ENCODE results near the gene UQCR11. TPM values are rescaled to one million over a fixed set of nuclear protein-coding genes. Genes with fewer than 3 reads are reported as not detected.

UQCR11 gene
- polyA plus RNA-seq, 1 donor from 2014 or later, result 487 TPM

DNA sequence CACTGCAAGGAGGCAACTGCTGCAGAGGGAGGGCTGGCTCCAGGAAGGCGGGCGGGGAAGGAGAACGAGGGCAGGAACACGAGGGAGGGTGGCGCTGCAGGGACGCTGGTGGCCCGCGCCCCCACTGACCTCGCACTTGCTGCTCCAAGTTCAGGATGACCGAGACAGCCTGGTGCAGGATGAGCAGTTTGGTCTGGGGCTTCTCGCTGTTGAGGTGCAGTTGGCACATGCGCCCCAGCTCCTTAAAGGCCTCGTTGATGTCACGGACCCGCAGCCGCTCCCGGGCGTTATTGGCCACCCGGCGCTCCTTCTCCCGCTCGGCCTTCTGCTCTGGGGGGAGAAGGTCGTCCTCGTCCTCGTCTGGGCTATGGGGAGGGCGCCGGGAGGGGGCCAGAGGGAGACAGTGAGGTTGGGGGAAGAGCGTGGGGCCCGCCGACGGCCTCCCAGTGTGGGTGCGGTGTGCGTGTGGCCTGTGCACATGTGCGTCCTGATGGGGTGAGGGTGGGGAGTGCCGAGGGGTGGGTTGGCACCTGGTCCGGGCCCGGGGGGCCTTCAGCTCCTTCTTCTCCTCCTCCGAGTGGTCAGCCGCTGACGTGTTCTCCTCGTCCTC, 10.0 kb upstream of the UQCR11 start:
- Mint-ChIP-seq H3K27me3 (no peaks in the 10 kb centered on the region), H3K4me1 (peaks cover 14 to 23% (median 21%) of the 10 kb centered on the region in 3 donors), H3K4me3 (no peak overlapping the region), H3K27ac (no peak overlapping the region), H3K9me3 (no peaks in the 10 kb centered on the region), H3K36me3 (peaks cover 4% of the 10 kb centered on the region)

DNA sequence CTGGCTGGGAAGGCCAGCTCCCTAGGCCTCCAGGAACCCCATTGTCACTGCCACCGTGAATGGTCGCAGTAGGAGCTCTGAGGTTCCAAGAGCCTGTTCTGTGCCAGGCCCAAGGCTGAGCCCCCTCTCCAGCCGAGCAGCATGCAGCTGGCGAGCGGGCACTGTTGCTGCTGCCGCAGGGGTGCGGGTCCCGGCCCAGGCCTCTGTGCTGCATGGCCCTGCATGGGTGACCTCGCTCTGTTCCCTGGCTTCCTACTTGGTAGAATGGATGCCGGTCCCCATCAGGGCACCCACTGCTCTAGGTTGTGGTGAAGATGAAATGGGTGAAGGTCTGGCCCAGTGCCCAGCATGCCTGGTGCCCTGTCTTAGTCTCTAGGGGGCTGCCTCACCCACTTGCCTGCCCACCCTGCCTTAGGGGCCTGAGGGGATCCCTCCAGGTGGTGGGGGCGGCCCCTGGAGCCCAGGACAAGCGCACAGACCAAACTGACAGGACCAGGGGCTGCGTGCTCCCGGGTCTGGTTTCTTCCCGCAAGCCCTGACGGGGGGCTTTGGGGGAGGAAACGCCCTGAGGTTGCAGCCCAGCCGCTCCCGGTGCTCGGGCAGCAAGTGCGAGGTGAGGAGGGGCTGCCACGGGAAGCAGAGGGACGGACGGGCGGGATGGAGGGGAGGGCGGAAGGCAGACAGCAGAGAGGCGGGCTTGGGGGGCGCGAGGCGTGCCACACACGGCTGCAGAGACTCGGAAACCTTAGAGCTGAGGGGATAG, 8.7 kb upstream of the UQCR11 start:
- Mint-ChIP-seq H3K36me3 (peaks cover 4% of the 10 kb centered on the region), H3K9me3 (no peaks in the 10 kb centered on the region), H3K27ac (no peak overlapping the region)

DNA sequence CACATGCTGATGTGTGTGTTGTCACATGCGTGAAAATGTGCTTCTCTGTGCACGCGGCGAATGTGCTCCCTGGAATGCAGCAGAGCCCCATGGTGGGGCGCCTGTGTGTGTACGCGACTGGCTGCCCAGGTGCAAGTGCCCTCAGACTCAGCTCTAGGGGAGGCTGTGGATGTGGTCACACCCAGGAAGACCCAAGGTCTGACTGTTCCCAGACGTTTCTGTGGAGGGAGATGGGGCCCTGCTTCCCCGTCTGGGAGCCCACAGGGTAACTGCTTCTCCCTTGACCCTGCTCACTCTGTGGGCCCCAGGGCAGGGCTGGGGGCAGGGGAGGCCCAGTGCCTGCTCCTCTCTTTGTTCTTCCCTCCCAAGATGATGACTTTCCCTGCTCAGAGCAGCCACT, 7.9 kb upstream of the UQCR11 start:
- H3K9me3 Mint-ChIP-seq, result no peaks in the 10 kb centered on the region
- H3K4me3 Mint-ChIP-seq, result no peak overlapping the region
- peaks cover 9 to 30% (median 26%) of the 10 kb centered on the region in 3 donors for H3K4me1 Mint-ChIP-seq
- no peak overlapping the region for H3K27ac Mint-ChIP-seq
- peaks cover 4% of the 10 kb centered on the region for H3K36me3 Mint-ChIP-seq
- H3K27me3 Mint-ChIP-seq, result no peaks in the 10 kb centered on the region

More for the DNA sequence above, 8.7 kb upstream of the UQCR11 start:
- Mint-ChIP-seq H3K4me1 (peaks cover 14 to 27% (median 24%) of the 10 kb centered on the region in 3 donors), H3K27me3 (no peaks in the 10 kb centered on the region), H3K4me3 (no peak overlapping the region)

DNA sequence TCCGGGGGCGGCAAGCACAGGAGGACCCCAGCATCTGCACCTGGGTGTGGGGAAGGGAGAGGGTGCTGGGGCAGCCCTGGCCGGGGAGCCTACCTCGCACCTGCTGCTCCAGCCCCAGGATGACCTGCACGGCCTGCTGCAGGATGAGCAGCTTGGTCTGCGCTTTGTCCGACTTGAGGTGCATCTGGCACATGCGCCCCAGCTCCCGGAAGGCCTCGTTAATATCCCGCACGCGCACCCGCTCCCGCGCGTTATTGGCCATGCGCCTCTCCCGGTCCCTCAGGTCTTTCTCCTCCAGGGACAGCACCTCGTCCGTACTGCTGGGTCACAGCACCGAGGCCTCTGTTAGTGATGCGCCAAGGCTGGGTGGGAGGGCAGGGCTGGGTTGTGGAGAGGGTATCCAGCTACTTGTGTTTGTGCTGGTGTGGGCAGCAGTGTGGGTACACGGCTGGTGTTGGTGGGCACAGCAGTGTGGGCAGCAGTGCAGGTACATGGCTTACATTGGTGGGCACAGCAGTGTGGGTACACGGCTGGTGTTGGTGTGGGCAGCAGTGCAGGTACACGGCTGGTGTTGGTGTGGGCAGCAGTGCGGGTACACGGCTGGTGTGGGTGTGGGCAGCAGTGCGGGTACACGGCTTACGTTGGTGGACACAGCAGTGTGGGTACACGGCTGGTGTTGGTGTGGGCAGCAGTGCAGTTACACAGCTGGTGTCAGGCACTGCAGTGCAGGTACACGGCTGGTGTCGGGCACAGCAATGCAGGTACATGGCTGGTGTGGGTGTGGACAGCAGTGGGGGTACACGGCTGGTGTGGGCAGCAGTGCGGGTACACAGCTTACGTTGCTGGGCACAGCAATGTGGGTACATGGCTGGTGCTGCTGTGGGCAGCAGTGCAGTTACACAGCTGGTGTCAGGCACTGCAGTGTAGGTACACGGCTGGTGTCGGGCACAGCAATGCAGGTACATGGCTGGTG, 7.1 kb upstream of the UQCR11 start:
- no peaks in the 10 kb centered on the region for H3K27me3 Mint-ChIP-seq
- H3K4me3 Mint-ChIP-seq, result no peak overlapping the region
- peaks cover 7 to 28% (median 22%) of the 10 kb centered on the region in 3 donors for H3K4me1 Mint-ChIP-seq
- H3K9me3 Mint-ChIP-seq, result no peaks in the 10 kb centered on the region
- H3K36me3 Mint-ChIP-seq, result peaks cover 4% of the 10 kb centered on the region
- H3K27ac Mint-ChIP-seq, result no peak overlapping the region

DNA sequence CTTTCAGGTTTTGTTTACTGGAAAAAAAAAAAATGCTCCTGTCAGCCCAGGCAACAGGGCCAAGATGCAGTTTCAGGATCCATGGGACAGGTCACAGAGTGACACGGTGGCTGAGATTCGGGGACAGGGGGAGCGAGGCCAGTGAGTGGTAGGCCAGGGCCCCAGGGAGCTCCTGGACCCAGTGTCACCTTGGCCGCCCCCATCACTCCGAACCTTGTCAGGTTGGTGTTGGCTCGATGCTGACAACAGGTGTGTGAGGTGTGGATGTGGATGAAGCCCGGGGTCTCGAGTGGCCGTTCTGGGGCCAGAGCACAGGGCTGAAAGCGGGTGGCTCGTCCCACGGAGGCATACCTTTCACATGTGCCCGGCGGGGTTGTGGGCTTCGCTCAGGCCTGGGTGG, 6.1 kb upstream of the UQCR11 start:
- Mint-ChIP-seq H3K36me3 (peaks cover 4% of the 10 kb centered on the region), H3K27me3 (no peaks in the 10 kb centered on the region), H3K27ac (peak overlapping the region in 1 of 3 donors; percentile 52), H3K4me3 (peak overlapping the region in 1 of 4 donors; percentile 7), H3K9me3 (no peaks in the 10 kb centered on the region), H3K4me1 (peaks cover 0 to 19% (median 16%) of the 10 kb centered on the region in 3 donors)

DNA sequence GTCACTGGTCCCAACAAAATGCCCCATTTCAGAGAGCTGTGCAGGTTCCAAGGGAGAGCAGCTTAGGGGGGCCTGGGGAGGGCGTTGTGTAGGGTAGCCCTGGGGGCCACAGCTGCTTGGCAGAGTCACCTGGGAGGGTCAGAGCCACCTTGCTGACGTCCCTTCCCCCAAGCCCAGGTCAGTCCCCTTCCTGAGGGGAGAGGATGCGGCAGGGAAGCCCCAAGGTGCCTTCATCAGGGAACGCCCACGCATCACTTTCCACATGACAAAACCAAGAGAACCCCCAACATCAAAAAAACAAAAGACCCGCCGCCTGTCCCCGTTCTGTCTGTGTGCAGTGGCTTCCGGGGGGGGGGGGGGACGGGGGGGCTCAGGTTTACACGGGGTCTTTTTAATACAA, 5.3 kb upstream of the UQCR11 start:
- H3K27ac Mint-ChIP-seq, result no peak overlapping the region
- H3K27me3 Mint-ChIP-seq, result no peaks in the 10 kb centered on the region
- H3K9me3 Mint-ChIP-seq, result no peaks in the 10 kb centered on the region
- peaks cover 2% of the 10 kb centered on the region for H3K36me3 Mint-ChIP-seq
- H3K4me3 Mint-ChIP-seq, result no peak overlapping the region
- peaks cover 6 to 23% (median 20%) of the 10 kb centered on the region in 3 donors for H3K4me1 Mint-ChIP-seq

DNA sequence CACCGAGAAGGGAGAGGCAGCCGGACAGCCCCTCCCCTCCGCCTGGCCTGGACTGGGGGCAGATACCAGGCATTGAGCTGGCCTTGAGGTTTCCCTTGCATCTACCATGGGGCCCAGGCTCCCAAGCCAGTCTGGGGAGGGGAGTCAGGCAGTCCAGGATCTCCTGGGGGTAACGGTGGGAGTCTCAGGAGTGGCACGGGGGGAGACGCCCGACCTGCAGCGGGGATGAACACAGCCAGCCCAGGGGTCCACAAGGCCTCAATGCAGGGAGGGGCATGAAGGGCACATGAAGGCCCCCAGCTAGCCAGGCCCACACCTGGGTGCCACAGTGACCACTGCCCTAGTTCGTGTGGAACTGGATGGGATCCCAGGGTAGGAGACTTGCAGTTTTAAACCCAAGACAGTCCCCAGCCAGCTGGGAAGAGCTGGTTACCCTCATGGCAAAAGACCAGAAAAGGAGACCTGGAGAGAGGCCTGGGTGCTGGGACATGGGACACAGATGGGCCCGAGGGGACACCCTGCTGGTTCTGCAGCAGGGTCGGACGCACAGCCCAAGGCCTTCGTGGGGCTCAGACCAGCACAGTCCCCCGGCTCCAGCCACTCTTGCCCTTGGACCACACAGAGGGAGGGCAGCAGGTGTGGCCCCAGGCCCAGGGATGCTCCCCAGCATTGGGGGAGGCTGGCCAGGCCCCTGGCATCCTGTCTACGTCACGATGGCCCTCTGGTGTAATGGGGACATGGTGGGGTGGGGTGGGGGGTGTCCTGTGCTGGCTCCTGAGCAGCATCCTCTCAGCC, 4.6 kb upstream of the UQCR11 start:
- Mint-ChIP-seq H3K4me1 (peaks cover 9 to 24% (median 22%) of the 10 kb centered on the region in 3 donors), H3K9me3 (no peaks in the 10 kb centered on the region), H3K4me3 (no peak overlapping the region), H3K36me3 (peaks cover 2% of the 10 kb centered on the region), H3K27me3 (no peaks in the 10 kb centered on the region), H3K27ac (peak overlapping the region in 2 of 3 donors; percentile 76 to 90)

DNA sequence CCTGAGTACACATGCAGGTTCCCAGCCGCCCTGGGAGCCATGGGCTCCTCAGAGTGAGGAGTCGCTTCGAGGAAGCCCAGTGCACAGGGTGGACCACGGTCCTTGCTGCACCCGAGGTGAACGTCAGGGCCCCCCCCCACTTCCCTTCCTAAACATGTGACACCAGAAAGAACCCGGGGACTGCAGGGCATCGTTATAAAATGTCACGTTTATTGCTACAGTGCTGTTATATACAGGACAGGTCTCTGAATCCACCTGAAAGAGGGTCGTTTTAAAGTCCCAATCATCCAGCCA, 3.8 kb upstream of the UQCR11 start:
- Mint-ChIP-seq H3K4me3 (peak overlapping the region in 2 of 4 donors; percentile 60 to 99), H3K9me3 (no peaks in the 10 kb centered on the region), H3K27ac (peak overlapping the region in 2 of 3 donors; percentile 76 to 90), H3K27me3 (no peaks in the 10 kb centered on the region), H3K36me3 (peaks cover 2% of the 10 kb centered on the region), H3K4me1 (peaks cover 9 to 26% (median 25%) of the 10 kb centered on the region in 3 donors)

DNA sequence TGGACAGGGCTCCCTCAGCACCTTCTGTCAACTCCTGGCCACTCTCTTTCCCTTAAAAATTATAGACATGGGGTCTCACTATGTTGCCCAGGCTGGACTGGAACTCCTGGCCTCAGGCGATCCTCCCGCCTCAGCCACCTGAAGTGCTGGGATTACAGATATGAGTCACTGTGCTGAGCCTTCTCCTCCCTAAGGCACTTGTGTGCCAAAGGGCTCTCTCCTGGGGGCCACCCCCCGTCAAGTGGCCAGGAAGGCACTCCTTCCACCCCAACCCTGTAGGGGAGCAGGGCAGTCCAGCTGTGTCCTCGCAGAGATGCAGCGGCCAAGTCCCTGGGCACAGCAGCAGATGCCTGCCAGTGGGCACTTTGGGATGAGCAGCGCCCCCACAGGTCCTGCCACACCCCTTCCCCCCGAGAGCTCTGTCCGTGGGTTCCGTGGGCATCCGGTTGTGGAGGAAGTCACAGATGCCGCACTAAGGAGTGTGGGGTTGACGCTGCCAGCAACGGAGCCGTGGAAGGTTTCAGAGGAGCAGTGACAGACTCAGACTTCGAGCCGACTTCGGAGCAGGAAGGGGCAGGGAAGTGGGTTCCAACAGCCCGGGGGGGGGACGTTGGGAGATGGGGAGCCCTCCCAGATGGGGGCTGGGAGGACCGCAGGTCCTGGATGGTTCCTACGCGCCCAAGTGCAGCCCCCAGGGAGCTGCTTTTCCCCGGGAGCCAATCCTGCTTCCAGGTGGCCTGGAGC, 3.3 kb upstream of the UQCR11 start:
- H3K4me3 Mint-ChIP-seq, result peak overlapping the region in 3 of 4 donors; percentile 9 to 99 (median 78)
- H3K9me3 Mint-ChIP-seq, result no peaks in the 10 kb centered on the region
- peaks cover 9 to 30% (median 26%) of the 10 kb centered on the region in 3 donors for H3K4me1 Mint-ChIP-seq
- peaks cover 2% of the 10 kb centered on the region for H3K36me3 Mint-ChIP-seq
- H3K27ac Mint-ChIP-seq, result peak overlapping the region in 1 of 3 donors; percentile 90
- no peaks in the 10 kb centered on the region for H3K27me3 Mint-ChIP-seq

DNA sequence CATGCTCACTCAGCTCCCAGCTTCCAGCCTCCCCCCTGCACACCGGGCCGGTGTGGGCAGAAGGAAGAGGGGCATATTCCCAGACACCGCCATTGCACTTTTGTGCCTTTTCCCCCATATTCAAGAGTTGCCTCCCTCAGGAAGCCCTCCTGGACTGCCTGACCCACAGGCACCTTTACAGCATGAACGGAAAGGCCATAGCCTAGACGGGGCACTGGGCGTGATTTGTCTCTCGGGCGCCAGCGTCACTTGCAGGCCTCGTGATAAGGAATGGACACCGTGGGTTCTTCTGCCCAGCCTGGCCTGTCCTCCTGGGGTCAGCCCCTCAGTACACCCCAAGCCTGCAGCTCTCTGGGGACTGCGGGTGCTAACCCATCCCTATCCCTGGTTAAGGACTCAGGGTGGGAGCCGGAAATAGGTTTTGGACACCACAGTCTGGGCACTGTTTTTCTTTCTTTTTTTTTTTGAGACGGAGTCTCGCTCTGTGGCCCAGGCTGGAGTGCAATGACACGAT, 933 bp upstream of the UQCR11 start:
- Mint-ChIP-seq H3K36me3 (peaks cover under 1% of the 10 kb centered on the region), H3K9me3 (no peaks in the 10 kb centered on the region), H3K4me1 (peaks cover 13 to 30% (median 28%) of the 10 kb centered on the region in 3 donors), H3K27me3 (no peaks in the 10 kb centered on the region), H3K4me3 (peak overlapping the region; percentile 96 to 100 (median 99)), H3K27ac (peak overlapping the region; percentile 96 to 99 (median 99))

DNA sequence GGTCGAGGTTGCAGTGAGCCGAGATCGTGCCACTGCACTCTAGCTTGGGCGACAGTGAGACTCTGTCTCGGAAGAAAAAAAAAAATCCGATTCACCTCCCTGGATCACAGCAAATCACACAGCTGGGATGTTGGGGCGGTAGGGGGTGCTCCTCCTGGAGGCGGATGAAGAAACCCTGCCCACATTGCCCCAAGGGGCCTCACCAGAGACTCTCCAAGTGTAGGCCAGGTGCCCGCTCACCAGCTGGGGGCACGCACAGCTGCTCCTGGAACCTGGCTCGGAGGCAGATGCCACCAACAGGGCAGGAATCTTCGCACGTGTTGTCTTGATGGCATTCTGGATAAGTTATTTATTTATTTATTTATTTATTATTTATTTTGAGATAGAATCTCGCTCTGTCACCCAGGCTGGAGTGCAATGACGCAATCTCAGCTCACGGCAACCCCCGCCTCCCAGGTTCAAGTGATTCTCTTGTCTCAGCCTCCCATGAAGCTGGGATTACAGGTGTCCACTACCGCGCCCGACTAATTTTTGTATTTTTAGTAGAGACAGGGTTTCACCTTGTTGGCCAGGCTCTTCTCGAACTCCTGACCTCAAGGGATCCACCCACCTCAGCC, 3.1 kb downstream of the UQCR11 start:
- peaks cover 3% of the 10 kb centered on the region for H3K36me3 Mint-ChIP-seq
- H3K27ac Mint-ChIP-seq, result peak overlapping the region in 1 of 3 donors; percentile 83
- peaks cover 13 to 21% (median 14%) of the 10 kb centered on the region in 3 donors for H3K4me1 Mint-ChIP-seq
- H3K4me3 Mint-ChIP-seq, result peak overlapping the region in 2 of 4 donors; percentile 77 to 88
- no peaks in the 10 kb centered on the region for H3K9me3 Mint-ChIP-seq
- H3K27me3 Mint-ChIP-seq, result no peaks in the 10 kb centered on the region

DNA sequence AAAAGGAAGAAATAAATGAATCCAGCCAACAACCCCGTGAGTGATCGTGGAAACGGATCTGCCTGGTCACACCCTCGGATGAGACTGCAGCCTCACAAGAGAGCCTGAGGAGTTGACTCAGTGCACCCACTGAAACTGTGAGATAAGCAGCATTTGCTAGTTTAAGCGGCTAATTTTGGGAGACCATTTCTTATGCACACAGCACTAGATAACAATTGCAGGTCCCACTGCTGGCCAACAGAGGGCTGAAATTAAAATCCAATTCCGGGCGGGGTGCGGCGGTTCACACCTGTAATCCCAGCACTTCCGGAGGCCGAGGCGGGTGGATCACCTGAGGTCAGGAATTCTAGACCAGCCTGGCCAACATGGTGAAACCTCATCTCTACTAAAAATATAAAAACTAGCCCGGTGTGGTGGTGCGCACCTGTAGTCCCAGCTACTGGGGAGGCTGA, 3.6 kb downstream of the UQCR11 start:
- H3K27ac Mint-ChIP-seq, result peak overlapping the region in 1 of 3 donors; percentile 83
- peaks cover 3% of the 10 kb centered on the region for H3K36me3 Mint-ChIP-seq
- peaks cover 13 to 20% (median 18%) of the 10 kb centered on the region in 3 donors for H3K4me1 Mint-ChIP-seq
- H3K9me3 Mint-ChIP-seq, result no peaks in the 10 kb centered on the region
- H3K27me3 Mint-ChIP-seq, result no peaks in the 10 kb centered on the region
- peak overlapping the region in 2 of 4 donors; percentile 41 to 77 for H3K4me3 Mint-ChIP-seq

DNA sequence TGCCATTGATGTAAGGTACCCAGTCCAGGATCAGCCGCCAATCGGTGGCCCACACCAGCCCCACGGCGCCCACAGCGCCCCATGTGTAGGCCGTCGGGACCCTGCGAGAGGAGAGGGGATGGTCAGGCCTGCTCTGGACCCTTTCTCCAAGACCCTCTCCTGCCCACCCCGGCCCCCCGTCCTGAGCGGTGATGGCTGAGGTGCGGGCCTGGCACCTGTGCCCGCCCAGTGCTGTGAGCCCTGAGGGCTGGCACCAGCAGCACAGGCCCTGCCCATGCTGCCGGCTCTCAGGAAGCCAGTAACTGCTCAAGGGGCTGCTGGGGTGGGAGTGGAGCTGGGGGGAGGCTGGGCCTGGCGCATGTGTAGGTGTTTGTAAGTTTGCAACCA, 5.8 kb downstream of the UQCR11 start:
- Mint-ChIP-seq H3K36me3 (peaks cover 3% of the 10 kb centered on the region), H3K9me3 (no peaks in the 10 kb centered on the region), H3K4me1 (peaks cover 4 to 14% (median 13%) of the 10 kb centered on the region in 3 donors), H3K4me3 (no peak overlapping the region), H3K27ac (no peak overlapping the region), H3K27me3 (no peaks in the 10 kb centered on the region)

Data from IgD-negative memory B cell (primary cell).